Lung (tissue), 16 donors: ENCODE measurements around the gene MTX2. TPM values are rescaled to one million over a fixed set of nuclear protein-coding genes. Genes with fewer than 3 reads are reported as not detected.

Experiments
- ATAC-seq: fragments of 200-7000 bp; cut with Tn5 transposase; one replicate; pipeline ENCODE4 v1.9.1; 2020; ENCODE audit warnings: moderate number of reproducible peaks; ENCODE audit not compliant: insufficient read depth, low FRiP score
- DNase-seq, 3 donors: peaks; one replicate each; pipeline ENCODE4 v3.0.0-alpha.2; 2013 to 2017
- H3K27ac ChIP-seq, 2 donors: one replicate each; pipeline ENCODE4 v1.5.1; 2013; ENCODE audit warnings: mild to moderate bottlenecking in 2 of 2, moderate library complexity in 2 of 2, control low read depth in 1 of 2, inconsistent platforms in 1 of 2, low read depth in 1 of 2, low read length in 1 of 2
- H3K27me3 ChIP-seq, 3 donors: one replicate each; pipeline ENCODE4 v1.5.1; 2013; ENCODE audit warnings: low read length in 2 of 3; ENCODE audit not compliant: control insufficient read depth in 3 of 3, insufficient read depth in 3 of 3
- H3K36me3 ChIP-seq, 4 donors: one replicate each; pipeline ENCODE4 v1.5.1; 2013; ENCODE audit warnings: low read length in 4 of 4, mild to moderate bottlenecking in 1 of 4, moderate library complexity in 1 of 4; ENCODE audit not compliant: control insufficient read depth in 4 of 4, insufficient read depth in 4 of 4
- H3K4me1 ChIP-seq, 5 donors: one replicate each; pipeline ENCODE4 v1.5.1; 2013; ENCODE audit warnings: low read length in 5 of 5, mild to moderate bottlenecking in 2 of 5, moderate library complexity in 1 of 5; ENCODE audit not compliant: control insufficient read depth in 5 of 5, insufficient read depth in 5 of 5
- H3K4me3 ChIP-seq: one replicate; pipeline ENCODE4 v1.5.1; 2013; ENCODE audit warnings: mild to moderate bottlenecking, control low read depth, moderate library complexity
- H3K9ac ChIP-seq, 2 donors: one replicate each; pipeline ENCODE4 v1.5.1; 2013; ENCODE audit warnings: low read length in 2 of 2, control low read depth in 1 of 2; ENCODE audit not compliant: insufficient read depth in 1 of 2
- H3K9me3 ChIP-seq, 4 donors: one replicate each; pipeline ENCODE4 v1.5.1; 2013; ENCODE audit warnings: low read length in 3 of 4, mild to moderate bottlenecking in 1 of 4, moderate library complexity in 1 of 4; ENCODE audit not compliant: control insufficient read depth in 4 of 4, insufficient read depth in 3 of 4
- WGBS, 2 donors: extraction: QIAGEN DNeasy Blood & Tissue Kit; methylation state at CpG; one replicate each; pipeline ENCODE4 v1.1.7; 2013; 5-methylcytosine and 5-hydroxymethylcytosine counted together
- long read RNA-seq, 5 donors: transcript quantifications; one replicate each; lab custom pipeline, GENCODE V29; 2026
- polyA plus RNA-seq, 2 donors: library from polyadenylated mRNA; stranded (reverse); fragments of 200-250 nt; gene quantifications; one replicate each; pipeline ENCODE4 v1.2.1, GENCODE V29; 2013
- total RNA-seq, 2 donors: library from RNA; depleted of rRNA in 1 of 2; stranded (reverse); fragments of >200 nt in 1 of 2; gene quantifications; one replicate each; pipeline ENCODE4 v1.2.1, GENCODE V29; 2014 to 2021
- TF ChIP-seq, protein P1 (sequence below): IDR thresholded peaks from 2 replicates; pipeline ENCODE4 v1.5.1; 2012; ENCODE audit warnings: mild to moderate bottlenecking; ENCODE audit errors: control extremely low read depth, extremely low read depth
- donor health status: control.
- donor health status: control.
- donor health status: Bipolar disorder and iron deficiency.
- donor health status: healthy.
- donor health status: DM: yes; HTN: yes; CAD: no.

The MTX2 gene
- total RNA-seq (10 to 100 TPM; 20.2 to 27.7 TPM), polyA plus RNA-seq (10 to 100 TPM; 27.8 to 42.1 TPM)
- long read RNA-seq, donor 1, transcript MTX2-201 (10 exons, 1,364 nt), result major isoform, 18 of 20 reads
- long read RNA-seq, donor 1, partial matches to known transcripts, result 0 of 20 reads
- long read RNA-seq, donor 1, other reads (novel, unspliced or antisense), result 0 of 20 reads
- long read RNA-seq, donor 2, transcript MTX2-201 (10 exons, 1,364 nt), result major isoform, 10 of 10 reads
- long read RNA-seq, donor 2, partial matches to known transcripts, result 0 of 10 reads
- long read RNA-seq, donor 2, other reads (novel, unspliced or antisense), result 0 of 10 reads
- long read RNA-seq, donor 3, transcript MTX2-201 (10 exons, 1,364 nt), result major isoform, 15 of 21 reads
- long read RNA-seq, donor 3, partial matches to known transcripts, result 6 of 21 reads
- long read RNA-seq, donor 3, other reads (novel, unspliced or antisense), result 0 of 21 reads
- long read RNA-seq, donor 4, transcript MTX2-201 (10 exons, 1,364 nt), result major isoform, 6 of 15 reads
- long read RNA-seq, donor 4, partial matches to known transcripts, result 9 of 15 reads
- long read RNA-seq, donor 4, other reads (novel, unspliced or antisense), result 0 of 15 reads
- long read RNA-seq, donor 5, transcript MTX2-201 (10 exons, 1,364 nt), result major isoform, 26 of 27 reads
- long read RNA-seq, donor 5, partial matches to known transcripts, result 0 of 27 reads
- long read RNA-seq, donor 5, other reads (novel, unspliced or antisense), result 0 of 27 reads

DNA sequence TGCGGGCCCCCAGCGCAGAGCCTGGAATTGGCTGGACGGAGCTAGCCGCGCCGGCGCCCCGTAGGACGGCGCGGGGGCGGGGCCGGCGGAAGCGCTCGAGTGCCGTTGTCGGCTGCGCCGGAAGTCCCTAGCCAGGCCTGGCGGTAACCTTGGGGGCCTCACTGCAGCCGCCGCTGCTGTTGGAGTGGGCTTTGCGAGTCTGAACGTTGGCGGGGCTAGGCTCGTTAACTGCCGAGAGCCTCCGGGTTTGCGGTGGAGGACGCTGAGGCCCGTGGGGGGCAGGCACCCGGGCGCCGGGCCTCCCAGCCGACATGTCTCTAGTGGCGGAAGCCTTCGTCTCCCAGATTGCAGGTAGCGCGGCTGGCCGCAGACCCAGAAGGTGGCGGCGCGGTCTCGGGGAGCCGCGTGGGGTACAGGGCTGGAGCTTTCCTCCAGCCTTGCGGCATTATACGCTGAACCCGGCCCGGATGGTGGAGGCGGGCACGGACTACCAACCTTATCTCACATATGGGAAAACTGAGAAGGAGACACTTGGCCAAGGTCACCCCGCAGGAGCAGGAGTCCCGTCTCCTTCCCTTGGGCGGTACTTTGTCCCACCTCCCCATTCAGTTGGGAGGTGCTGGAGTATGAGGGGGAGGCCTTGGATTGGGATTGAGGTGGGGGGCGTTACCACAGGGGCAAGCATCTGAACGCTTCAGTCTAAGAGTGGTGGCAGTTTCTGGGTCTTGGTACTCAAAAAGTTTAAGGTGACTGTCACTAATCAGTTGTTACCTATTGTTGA, at the start of gene MTX2:
Gene MTX2 (plus strand): TSS at position 124 of the 781 bp plus-strand sequence. CDS start 188 bp downstream, at position 312.
- H3K4me1 ChIP-seq, result peaks cover 0 to 7% (median 0%) of the 10 kb centered on the region in 5 donors
- TF ChIP-seq, protein P1, sequence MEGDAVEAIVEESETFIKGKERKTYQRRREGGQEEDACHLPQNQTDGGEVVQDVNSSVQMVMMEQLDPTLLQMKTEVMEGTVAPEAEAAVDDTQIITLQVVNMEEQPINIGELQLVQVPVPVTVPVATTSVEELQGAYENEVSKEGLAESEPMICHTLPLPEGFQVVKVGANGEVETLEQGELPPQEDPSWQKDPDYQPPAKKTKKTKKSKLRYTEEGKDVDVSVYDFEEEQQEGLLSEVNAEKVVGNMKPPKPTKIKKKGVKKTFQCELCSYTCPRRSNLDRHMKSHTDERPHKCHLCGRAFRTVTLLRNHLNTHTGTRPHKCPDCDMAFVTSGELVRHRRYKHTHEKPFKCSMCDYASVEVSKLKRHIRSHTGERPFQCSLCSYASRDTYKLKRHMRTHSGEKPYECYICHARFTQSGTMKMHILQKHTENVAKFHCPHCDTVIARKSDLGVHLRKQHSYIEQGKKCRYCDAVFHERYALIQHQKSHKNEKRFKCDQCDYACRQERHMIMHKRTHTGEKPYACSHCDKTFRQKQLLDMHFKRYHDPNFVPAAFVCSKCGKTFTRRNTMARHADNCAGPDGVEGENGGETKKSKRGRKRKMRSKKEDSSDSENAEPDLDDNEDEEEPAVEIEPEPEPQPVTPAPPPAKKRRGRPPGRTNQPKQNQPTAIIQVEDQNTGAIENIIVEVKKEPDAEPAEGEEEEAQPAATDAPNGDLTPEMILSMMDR, result no peak
- no peaks in the 10 kb centered on the region for H3K9me3 ChIP-seq
- H3K4me3 ChIP-seq, result peak within 1 kb of the TSS; percentile 92
- peak within 1 kb of the TSS; percentile 91 for H3K9ac ChIP-seq
- DNase-seq (peak; percentile 81 to 86 (median 81)), ATAC-seq (peak; percentile 96)
- peak within 1 kb of the TSS; percentile 81 to 92 for H3K27ac ChIP-seq
- WGBS, 2 donors, result 0% methylated on average over 57 to 58 of the region's 58 CpGs
- peaks cover 0 to 2% (median 0%) of the 10 kb centered on the region in 3 donors for H3K27me3 ChIP-seq
- H3K36me3 ChIP-seq, result no peaks in the 10 kb centered on the region

DNA sequence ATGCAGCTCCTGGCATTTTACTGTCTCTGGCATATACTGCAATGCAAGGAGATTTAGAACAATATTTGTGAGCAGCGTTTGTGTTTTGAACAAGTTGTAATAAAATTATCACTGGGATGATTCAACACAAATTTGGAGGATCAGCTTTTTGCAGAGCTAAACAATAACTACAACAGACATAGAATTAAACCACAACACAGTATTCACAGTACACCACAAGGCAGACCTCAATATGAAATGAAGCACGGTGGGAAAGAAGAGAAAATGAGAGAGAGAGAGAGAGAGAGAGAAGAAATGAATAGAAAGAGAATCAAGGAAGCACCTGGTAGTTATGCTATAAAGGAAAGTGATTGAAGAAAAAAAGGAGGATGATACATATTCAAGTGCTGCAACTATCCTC, 41.4 kb upstream of the MTX2 start:
- Histone ChIP-seq H3K27me3 (peaks cover 0 to 3% (median 0%) of the 10 kb centered on the region in 3 donors), H3K36me3 (no peaks in the 10 kb centered on the region), H3K9me3 (peaks cover 0 to 2% (median 0%) of the 10 kb centered on the region in 4 donors), H3K27ac (no peak overlapping the region), H3K4me3 (no peak overlapping the region), H3K9ac (no peak overlapping the region), H3K4me1 (no peaks in the 10 kb centered on the region)
- no peak for DNase-seq
- ATAC-seq, result no peak
- TF ChIP-seq, protein P1, result no peak
- 85% methylated on average over 2 of the region's 2 CpGs for WGBS, 2 donors

DNA sequence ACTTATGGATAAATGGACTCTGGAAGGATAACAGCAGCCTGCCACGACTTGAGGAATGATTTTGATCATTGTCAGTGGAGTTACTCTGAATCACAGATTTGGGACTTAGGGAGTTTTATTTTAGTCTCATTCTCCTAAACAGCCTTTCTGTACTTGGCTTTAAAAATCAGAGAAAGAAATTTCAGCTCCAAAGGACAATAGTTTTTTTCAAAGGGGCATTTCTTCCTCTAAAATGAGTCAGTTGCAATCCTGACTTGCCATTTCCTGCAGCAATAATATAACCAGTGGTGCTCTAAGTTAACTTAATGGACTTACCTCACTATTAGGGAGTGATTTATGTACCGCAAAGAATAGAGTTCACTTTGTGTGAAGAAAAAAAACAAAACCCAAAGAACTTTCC, 35.1 kb upstream of the MTX2 start:
- 62 to 76% methylated on average over 2 of the region's 2 CpGs for WGBS, 2 donors
- no peaks in the 10 kb centered on the region for H3K4me1 ChIP-seq
- H3K27me3 ChIP-seq, result peaks cover 0 to 5% (median 0%) of the 10 kb centered on the region in 3 donors
- no peak overlapping the region for H3K27ac ChIP-seq
- no peaks in the 10 kb centered on the region for H3K9me3 ChIP-seq
- DNase-seq (no peak), ATAC-seq (no peak)
- TF ChIP-seq, protein P1, result no peak
- H3K36me3 ChIP-seq, result no peaks in the 10 kb centered on the region
- no peak overlapping the region for H3K9ac ChIP-seq
- H3K4me3 ChIP-seq, result no peak overlapping the region
